HG02759 (cell line): ENCODE measurements around the gene SLC4A1.

Experiments used
- ATAC-seq: cut with Tn5 transposase; IDR thresholded peaks from one replicate; pipeline ENCODE4 v1.9.1; 2021; ENCODE audit warnings: mild to moderate bottlenecking, moderate library complexity; ENCODE audit not compliant: unreplicated experiment

The SLC4A1 gene

GRCh38 chr17:44267818-44268490 lies at the start of gene SLC4A1:
TSS of gene SLC4A1 (minus strand) at chr17:44268135. CDS start at chr17:44262866, 5,269 bp downstream.
- ATAC-seq, result no peak

DNA sequence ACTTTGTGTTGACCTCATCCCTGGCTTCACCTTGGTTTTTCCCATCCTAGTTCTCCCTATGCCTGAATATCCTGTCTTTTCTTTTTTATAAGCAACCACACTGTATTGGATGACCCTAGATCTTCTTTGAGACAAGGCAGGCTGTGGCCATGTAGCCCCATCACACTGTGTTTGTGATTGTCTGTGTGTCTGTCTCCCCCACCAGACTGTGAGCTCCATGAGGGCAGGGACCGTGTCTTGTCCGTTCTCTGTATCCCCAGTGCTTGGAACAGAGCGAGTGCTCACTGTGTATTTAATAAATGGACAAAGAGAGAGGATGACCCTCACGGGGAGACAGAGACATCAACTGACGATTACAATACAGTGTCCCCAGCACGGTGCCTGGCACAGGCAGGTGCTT lies 49.6 kb upstream of the SLC4A1 start:
- ATAC-seq, result no peak

DNA sequence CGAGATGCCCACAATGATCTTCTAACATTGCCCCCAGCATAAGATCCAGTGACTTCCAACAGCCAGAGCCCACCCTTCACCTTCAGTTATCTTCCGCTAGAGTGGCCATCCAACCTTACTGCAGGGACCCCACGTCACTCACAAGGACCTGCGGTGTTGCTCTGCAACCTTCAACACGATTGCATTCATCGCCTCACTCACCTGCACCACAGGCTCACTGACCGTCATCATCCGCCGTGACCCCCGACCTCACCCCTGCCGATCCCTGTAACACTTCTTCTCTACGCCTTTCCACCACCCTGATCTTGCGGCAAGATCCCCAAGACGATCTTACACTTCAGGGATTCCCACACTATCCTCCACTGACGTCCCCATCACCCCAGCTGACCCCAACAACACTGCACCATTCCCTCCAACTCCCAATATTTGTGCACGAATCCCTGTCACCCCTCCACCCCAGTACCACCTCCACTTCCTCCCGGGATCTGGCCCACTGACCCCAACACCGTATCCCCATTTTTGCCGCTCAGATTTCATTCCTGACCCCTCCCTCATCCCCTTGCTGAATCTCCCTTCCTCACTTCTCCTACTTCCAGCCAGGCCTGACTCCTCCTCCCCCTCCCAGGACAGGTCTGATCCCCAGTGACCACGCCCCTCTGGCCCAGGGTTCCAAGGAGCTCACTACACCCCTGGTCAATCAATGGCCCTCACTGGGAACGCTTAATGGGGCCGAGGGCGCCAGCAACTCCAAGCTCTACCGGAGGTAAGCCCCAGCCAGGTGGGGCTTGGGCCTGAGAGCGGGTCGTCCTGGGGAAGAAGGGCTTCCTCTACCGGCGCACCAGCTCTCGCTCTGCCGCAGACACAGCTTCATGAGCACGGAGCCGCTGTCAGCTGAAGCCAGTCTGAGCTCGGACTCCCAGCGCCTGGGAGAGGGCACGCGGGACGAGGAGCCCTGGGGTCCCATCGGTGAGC lies 48.1 kb upstream of the SLC4A1 start:
- no peak for ATAC-seq

GRCh38 chr17:44314869-44315661 lies 47.1 kb upstream of the SLC4A1 start:
- no peak for ATAC-seq

DNA sequence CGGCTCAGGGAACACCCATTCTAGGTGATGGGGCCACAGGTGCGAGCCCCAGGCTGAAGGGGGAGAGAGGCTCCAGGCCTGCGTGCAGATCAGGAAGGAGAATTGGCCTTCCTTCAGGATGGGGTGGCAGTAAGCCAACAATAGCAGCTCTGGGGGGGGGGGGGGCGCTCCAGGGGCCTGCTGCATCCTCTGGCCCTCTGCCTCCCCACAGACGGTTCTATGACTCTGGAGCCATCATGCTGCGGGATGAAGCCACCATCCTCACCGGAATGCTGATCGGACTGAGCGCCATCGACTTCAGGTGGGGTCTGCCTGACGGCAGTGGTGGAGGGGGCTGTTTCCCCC lies 46.6 kb upstream of the SLC4A1 start:
- no peak for ATAC-seq

DNA sequence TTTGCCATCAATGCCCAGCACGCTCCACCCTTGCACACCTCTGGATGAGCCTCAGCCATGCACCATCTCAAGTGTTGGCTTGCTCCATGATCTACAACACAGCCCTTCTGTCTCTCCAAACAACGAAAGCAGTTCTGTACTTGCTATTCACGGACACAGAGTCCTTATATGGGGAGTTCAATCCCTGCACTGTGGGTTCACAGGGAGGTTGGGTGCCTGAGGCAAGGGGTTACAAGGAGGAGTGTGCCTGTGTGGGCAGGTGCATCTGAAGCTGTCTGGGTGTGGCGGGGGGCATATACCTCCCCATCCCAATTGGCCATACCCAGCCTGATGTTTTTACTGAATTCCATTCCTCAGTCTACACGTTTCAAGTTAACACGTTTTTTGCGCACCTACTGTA lies 46.1 kb upstream of the SLC4A1 start:
- no peak for ATAC-seq

DNA sequence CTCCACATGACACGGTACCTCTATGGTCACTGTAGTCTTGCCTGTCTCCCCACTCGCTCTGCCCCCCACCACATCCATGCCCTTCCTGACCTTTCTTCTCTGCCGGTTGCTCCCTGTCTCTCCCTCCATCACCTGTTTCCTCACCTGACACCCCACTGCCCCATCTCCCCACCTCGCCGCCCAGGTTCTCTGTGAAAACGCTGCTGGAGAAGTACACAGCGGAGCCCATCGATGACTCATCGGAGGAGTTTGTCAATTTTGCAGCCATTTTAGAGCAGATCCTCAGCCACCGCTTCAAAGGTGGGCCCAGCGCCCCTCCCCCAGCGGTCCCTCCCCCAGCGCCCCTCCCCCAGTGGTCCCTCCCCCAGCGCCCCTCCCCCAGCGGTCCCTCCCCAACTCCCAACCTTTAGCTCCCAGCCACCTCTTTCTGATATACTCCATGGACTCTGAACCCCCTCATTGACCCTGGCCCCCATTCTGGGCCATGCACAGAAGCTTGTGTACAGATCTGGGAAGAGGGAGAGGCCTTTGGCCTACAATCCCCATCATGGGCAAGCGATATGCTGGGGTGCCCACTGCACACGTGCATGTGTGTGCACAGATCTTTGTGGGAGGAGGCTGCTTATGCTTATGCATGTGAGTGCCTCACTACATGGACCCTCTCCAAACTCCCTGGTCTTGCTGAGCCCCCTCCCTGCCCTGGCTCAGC lies 44.6 kb upstream of the SLC4A1 start:
- ATAC-seq, result no peak

DNA sequence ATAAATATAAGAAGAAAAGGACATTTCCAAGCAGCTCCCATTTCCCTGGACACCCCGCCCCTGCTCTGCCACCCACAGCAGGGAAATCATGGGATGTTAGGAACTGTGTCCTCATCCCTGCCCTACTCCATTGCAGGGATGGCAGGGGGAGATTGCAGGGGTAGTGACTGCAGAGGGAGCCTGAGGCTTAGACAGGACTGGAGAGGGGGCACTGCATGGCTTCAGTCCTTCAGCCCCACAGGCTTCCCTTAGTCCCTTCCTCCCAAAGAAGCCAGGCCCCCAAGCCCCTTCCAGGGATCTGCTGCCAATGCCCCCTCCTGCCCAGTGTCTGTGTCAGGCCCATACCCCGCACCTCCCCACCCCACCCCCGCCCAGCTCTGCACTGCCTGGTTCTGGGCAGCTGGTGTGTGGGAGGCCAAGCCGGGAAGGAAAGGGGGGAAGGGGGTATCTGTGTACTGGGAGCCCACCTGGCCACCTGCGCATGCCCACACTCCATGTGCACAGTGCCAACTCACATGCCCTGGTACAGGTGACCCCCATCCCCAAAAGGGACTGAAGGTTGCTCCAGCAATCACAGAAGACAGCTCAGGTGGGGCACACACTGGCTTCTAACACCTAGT lies 43.7 kb upstream of the SLC4A1 start:
- no peak for ATAC-seq

DNA sequence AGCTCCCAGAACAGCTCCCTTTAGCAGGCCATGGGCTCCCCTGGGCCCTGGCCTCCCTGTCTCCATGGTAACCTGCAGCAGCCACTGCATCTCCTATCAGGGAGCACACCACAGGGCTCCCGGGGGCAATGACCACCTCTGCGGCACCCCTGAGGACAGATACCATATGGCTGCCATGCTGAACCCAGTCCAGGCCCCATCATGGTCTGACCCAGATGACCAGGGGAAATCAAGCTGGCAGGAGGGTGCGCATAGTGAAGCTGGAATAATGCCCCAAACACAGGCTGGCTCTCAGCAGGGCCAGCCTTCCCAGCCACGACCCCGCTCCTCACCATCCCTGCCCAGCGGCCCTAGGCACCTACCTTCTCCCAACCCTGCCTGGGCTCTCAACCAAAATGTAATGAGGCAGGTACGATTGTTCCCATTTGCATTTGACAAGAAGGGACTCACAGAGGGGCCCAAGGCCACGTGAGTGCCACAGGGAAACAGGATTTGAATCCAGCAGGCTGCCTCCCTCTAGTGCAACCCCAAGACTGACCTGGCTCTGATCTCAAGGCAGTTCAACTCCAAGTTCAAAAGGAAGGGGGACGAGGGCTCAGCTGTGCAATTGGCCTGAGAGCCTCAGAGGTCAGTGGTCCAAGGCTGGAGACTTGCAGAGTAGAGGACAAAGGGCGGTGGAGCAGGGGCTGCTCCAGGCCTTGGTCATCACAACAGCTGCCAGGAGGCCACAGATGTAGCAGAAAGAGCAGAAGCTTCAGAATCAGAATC lies 42.9 kb upstream of the SLC4A1 start:
- ATAC-seq, result no peak

- ATAC-seq, result no peak
These were observed 42.3 kb upstream of the SLC4A1 start for GRCh38 chr17:44310188-44310587.

- no peak for ATAC-seq
These were observed 41.5 kb upstream of the SLC4A1 start for GRCh38 chr17:44309472-44309871.

DNA sequence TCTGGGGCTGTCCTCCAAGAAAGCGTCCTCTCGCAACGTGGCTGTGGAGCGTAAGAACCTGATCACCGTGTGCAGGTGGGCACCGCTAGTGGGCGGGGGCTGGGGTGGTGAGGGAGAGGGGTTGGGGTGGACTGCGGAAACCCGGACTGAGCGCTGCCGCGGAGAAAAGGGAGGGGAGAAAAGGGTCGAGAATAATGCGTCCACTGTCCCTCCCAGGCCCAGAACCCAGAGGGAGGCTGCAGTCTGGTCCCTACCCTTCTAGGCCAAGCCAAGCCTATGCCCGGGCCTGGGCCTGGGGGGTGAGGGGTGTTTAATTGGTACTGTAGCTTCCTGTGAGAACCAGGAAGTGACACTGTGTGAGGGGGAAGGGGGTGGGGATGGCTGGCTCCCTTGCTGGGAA lies 40.9 kb upstream of the SLC4A1 start:
- ATAC-seq, result no peak

GRCh38 chr17:44308320-44308818 lies 40.4 kb upstream of the SLC4A1 start, which contains the start of gene RUNDC3A:
TSS of gene RUNDC3A (plus strand) at chr17:44308601. CDS start at chr17:44308833, 232 bp downstream.
- ATAC-seq, result no peak

DNA sequence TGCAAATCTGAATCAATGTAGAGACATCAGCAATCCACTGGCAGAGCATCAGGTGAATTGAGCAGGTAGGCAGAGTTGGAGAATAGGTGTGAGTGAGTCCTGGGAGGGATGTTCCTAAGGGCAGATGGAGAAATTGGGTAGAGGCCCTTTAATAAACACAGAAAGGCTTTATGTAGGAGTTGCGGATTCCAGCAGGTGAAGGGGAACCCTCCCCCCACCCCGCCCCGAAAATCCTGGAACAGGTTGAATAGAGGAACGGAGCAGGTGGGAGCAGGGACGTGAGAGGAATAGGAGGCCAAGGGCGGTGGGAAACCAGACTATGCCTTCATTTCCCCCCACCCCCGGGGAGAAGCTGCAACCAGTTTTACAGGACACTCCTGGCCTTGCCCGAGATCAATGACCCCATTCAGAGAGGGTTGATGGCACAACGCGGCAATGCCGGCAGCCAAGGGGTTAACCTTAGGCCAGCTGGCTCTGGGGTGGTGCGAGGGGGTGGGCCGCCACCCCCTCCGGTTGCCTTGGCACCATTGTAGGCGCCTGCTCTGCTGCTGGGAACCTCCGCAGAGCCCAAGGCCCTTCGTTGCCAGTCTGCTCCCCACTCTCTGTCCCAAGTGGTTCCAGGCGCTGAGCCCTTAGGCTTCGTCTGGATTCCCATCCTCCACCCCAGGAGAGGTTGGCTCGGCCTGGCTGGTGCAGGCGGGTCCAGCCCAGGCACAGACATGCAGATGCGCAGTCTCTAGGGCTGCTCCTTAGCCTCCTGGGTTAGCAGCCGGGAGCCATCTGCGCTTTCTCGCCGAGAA lies 39.7 kb upstream of the SLC4A1 start:
- ATAC-seq, result no peak

DNA sequence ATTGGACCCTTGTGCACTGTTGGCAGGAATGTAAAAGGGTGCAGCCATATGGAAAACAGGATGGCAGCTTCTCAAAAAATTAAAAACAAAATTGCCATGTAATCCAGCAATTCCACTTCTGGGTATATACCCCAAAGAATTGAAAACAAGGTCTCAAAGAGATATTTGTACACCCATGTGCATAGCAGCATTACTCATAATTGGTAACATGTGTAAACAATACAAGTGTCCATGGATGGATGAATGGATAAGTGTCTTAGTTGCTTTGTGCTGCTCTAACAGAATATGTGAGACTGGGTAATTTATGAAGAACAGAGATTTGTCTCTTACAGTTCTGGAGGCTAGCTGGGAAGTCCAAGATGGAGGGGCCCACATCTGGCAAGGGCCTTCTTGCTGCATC lies 36.7 kb upstream of the SLC4A1 start:
- no peak for ATAC-seq

- no peak for ATAC-seq
These were observed 30.0 kb upstream of the SLC4A1 start for GRCh38 chr17:44297975-44298374.

- ATAC-seq, result no peak
These were observed 25.7 kb upstream of the SLC4A1 start for GRCh38 chr17:44293509-44294226.

- ATAC-seq, result no peak
These were observed 19.7 kb upstream of the SLC4A1 start for GRCh38 chr17:44287651-44288050.
